SKM-1 treated with dmso at 0.1 percent for 144 hours (cell line): ENCODE data around the gene FAM47B.

Source experiments
- DNase-seq: peaks from one replicate; lab custom pipeline; 2025; ENCODE audit not compliant: unreplicated experiment; lab: John Stamatoyannopoulos, UW

The FAM47B gene

DNA sequence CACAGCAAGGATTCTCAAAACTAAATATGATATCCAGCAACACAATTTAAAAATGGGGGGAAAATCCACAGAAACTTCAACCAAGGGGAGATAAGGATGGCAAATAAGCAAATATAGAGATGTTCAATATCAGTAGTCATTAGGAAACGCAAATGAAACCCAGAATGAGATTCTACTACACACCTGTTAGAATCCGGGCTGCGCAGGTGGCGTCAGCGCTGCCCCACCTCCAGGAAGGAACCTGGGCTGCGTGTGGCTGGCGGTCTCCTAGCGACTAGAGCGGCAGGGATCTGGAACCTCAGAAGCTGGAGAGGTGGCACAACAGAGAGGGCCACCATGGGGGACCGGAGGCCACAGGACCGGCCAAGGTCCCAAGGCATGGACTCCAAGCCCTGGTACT, at the start of gene FAM47B:
Gene FAM47B, plus strand, starts transcription at position 301 of the 400 bp plus-strand sequence. Its CDS starts 36 bp downstream, at position 337.
- DNase-seq, result no peak

DNA sequence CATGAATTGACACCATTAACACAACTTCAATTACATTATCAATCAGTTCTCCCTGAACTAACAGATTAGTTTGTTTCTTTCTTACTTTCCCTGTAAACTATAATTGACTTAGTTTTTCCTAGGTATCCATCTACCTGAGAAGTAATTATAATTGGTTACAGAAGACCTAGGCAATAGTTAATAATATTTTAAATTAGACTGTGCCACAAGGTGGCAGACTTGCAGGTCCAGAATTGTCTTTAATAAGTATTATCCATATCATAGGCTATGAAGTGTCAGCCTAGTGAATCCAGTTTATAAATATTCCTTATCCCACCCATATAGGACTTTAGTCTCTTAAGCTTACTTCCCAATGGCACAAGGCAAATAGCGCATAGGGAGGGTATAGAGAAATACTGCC, 48.9 kb upstream of the FAM47B start:
- no peak for DNase-seq

DNA sequence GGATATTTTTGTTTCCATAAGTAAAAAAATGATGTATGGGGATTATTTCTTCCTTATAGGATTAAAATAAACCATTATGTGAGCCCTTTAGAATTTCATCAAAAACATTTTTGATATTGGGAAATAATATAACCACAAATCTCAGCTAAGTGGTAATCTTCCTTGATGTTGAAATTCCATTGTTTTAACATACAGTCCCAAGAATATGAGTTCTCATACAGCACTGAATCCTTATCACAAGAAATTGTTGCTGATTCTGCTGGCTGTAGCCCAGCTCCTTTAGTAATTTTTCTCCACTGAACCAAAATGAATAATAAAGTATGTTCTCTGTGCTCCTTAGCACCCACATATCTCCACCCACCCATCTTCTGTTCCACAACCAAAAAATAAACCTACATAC, 41.9 kb upstream of the FAM47B start:
- DNase-seq, result no peak

DNA sequence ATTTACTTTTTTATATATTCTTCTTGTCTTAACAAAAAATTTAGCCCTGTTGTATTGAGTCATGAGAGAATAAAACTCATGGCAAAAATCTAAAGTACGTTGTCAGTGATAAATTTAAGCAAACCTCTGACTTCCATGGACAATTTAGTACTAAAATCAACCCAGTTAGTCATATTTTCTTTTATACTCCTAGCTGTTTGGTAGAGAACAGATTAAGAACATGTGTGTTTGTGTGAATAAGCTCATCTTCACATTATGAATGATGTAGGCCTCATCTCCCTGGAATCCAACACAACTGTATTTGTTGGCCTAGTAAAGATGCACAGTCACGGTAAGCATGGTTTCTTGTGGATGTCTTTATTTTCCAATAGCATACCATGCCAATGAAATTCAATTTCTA, 40.8 kb upstream of the FAM47B start:
- no peak for DNase-seq

DNA sequence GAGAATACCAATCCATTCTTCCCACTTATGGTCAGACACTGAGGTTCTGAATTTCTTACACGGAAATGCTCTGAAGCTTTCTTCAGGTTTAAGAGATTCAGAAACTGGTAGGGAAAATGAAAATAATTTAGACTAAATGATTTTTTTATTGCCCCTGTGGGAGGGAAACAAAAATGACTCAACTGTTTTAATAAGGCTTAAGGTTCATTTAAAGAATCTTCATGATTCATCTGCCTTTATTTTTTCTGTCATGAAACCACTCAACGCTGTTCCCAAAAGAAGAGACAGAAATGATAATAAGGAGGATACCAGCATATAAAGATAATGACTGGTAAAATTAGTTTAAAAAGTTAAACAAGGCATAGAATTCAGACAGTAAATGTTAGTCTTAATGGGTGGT, 39.3 kb upstream of the FAM47B start:
- DNase-seq, result no peak

DNA sequence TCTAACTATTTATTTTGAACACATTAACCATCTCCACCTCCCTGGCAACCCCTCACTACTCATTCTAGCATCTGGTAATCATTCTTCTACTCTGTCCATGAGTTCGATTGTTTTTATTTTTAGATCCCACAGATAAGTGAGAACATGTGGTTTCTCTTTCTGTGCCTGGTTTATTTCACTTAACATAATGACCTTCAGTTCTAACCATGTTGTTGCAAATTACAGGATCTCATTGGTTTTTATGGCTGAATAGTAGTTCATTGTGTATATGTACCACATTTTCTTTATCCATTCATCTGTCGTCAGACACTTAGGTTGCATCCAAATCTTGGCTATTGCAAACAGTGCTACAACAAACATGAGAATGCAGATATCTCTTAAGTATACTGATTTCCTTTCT, 33.4 kb upstream of the FAM47B start:
- no peak for DNase-seq

DNA sequence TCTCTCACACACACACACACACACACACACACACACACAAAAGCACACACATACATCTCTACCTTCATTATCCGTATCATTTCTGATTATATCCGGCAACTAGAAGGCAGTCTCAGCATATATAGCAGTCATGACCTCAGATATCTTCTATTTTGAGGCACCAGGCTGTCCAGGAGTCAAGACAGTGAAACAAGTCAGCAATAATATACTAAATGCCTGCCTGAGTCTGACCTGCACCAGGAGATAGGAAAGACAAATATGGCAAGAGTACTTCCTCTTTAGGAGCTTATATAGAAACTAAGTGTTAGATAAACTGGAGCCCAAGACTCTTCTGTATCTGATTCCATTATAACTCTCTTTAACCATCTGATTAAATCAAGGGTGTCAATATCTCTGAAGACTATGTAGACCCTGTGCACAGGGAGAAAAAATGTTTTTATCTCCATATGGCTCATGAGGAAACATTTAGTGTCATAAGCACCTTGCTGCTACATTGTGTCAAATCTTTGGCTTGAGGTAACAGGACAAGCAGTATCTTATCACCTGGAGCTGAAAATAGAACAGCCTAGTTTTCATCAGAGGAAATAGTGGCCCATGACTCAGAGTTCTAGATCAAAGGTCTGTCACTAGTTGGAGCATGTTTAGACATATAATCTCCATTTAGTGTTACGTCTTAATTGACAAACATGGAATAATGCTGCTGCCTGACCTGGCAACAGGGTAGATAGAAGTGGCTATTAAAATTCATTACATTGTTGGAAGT, 27.0 kb upstream of the FAM47B start:
- no peak for DNase-seq

DNA sequence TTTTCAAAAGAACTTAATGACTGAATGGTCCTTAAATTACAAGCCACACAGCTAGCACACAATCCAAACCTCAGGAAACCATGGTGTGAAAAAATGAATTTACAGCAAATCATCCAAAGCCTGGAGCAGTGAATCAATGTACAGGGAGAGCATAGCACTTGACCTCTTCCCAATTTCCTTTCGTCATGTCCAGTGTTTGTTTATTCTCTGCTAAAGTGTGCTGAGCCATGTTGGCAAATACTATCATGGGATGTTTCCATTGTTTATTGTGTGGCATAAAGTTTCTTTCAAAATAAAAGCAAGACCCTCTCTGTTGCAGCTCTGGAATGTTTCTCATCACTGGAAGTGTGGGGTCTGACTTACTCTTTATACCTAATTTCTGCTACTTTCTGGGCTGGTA, 25.4 kb upstream of the FAM47B start:
- DNase-seq, result no peak

DNA sequence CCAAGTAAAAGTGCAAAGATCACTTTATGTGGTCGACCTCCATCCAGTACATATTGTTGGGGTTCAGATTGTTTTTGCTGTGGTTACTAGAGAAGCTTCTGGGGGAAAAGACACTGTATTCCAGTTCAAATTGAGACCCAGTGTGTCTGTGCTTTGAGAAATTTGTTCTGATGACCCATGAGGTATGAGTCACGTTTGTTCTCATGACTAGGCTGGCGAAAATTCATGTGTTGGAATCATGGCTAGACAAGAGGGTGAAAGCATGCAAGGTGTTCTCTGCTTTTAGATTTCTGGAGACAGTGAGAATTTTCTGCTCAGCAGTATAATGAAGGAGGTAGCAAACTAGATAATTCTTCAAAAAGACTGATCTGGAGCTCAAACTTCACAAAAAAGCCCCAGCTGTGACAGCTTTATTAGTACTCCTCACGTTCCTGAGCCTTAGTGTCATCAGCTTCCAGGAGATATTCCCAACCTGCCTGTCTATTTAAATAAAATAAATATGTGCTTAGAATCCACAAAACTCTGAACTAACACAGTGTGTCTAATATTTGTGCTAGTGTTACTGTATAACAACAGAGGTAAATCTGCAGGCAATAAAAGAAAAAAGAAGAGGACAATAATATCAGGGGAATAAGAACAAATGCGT, 24.4 kb upstream of the FAM47B start:
- DNase-seq, result no peak

DNA sequence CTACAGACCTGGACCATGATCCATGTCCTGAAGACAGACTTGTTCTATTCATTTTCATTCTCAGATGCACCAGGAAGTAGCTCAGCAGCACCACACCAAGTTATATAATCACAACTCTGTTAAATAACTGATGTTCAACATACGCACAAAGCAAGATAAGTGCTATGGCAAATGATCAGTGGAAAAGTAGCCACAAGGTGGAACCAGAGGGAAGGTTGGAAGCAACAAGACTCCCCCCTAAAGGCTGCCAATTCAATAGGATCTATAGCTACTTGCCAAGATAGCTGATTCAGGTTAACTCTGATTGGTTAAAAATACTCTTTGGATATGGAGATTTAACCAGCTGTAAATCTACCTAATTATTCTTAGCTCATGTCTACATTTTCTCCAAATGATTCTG, 23.7 kb upstream of the FAM47B start:
- no peak for DNase-seq

DNA sequence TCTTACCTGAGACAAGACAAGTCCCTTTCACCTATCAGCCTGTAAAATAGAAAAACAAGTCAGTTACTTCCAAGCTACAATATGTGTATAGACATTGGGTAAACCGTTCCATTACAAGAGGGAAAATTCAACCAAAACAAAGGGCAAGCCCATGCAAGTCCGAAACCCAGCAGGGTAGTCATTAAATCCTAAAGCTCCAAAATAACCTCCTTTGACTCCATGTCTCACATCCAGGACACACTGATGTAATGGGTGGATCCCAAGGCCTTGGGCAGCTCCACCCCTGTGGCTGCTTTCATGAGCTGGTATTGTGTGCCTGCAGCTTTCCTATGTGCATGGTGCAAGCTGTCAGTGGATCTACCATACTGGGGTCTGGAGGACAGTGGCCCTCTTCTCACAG, 14.7 kb upstream of the FAM47B start:
- DNase-seq, result no peak

DNA sequence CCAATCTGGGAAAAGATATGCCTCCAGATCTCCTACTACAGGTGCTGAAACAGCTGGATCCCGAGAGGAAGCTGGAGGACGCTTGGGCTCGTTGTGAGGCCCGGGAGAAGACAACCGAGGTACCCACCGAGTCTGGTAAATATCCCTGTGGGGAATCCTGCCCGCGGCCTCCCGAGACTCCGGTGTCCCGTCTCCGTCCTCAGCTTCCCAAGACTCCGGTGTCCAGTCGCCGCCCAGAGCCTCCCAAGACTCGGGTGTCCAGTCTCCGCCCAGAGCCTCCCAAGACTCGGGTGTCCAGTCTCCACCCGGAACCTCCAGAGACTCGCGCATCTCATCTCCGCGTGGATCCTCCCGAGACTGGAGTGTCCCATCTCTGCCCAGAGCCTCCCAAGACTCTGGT, 639 bp downstream of the FAM47B start:
- DNase-seq, result no peak

DNA sequence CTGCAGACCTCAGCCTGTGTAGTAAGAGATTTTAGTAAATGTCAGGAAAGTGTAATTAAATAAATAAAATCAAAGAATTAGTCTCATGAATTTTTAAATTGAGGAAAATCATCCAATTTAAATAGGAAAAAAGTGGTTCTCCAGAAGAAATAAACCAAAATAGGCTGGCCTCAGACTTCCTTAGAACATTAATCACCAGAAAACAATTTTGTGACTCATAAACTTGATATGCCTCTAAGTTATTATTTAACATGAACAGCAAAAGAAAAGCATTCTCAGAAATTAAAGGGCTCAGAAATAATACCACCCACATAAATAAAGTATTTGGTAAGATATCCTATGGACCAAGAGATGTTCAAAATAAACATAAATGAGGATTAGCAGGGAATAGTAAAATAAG, 14.3 kb downstream of the FAM47B start:
- no peak for DNase-seq

DNA sequence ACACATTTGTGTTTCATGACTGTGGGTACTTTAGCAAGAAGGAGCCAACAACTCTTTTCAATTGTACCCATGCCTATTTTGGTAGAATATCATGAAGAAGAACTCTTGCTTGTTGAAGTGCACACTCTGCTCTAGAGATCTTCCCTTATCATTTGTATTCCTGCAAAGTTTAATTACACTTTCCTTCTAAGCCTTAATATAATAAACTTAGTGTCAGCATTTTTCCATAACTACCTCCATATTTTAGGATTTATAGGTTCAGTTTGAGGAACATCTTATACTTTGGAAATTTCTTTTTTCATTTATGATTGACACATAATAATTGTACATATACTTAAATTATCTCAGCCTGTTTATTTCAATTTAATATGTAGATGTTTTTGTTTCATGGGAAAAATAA, 19.1 kb downstream of the FAM47B start:
- no peak for DNase-seq

DNA sequence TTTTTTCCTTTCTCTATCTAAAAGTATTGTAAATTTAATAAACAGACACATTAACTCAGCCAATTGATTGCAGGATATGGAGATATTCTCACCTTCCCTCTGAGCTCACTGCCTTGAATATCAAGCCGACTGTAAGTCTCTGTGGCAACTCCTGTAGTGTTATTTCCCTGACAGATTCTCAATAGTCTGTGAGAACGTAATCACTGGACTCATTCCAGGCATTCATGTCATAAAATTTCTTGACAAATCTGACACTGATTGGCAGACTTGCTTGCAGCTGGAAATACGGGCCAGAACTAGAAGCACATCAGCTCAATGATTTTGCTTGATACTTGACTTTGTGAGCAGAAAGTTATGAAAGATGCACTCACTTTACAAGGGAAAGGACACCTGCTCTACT, 29.6 kb downstream of the FAM47B start:
- DNase-seq, result no peak

DNA sequence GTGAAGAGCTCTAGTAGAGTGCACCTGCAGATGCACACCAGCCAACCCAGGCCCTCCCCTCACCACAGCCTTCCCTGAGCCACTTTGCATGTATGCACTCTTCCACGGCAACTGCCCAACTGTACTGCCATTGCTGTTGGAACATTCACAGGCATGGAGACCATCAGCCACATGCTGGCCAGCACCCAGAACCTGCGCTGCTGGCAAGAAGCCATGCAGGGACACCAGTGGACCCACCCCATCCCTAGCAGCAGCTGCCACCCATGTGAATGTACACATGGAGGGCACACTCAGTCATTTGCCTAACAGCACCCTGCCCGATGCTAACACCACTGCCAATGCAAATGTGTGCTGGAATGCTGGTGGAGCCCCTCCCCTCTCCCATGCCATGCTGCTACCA, 35.6 kb downstream of the FAM47B start:
- DNase-seq, result no peak

DNA sequence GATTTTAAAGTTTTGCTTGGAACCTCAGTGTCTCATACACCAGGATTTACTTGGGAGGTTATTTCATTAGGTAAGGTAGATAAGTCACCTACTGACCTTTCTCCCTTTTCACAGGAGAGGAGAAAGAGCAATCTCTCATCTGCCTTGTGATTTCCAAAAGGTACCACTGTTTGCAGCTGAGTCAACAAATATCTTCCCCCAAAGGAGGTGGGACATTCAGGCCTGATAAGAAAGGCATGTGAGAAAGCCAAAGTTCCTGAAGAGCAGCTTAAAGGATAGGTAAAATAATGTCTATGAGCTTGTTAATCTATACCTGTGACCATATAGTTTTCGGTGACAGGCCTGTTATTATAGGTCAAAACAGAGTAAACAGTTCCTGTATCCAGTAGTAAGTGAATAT, 45.0 kb downstream of the FAM47B start:
- DNase-seq, result no peak
